Fibroblast of skin of abdomen (primary cell): ENCODE results near the gene DLG1.
"Not testable (repeated sequence)": the region's sequence is repeated elsewhere in the genome, so short reads cannot be mapped to it uniquely, and the experiment has no call there.

ENCODE experiments used
- DNase-seq: peaks from one replicate; pipeline ENCODE4 v3.0.0-alpha.2; 2013

Gene DLG1

DNA sequence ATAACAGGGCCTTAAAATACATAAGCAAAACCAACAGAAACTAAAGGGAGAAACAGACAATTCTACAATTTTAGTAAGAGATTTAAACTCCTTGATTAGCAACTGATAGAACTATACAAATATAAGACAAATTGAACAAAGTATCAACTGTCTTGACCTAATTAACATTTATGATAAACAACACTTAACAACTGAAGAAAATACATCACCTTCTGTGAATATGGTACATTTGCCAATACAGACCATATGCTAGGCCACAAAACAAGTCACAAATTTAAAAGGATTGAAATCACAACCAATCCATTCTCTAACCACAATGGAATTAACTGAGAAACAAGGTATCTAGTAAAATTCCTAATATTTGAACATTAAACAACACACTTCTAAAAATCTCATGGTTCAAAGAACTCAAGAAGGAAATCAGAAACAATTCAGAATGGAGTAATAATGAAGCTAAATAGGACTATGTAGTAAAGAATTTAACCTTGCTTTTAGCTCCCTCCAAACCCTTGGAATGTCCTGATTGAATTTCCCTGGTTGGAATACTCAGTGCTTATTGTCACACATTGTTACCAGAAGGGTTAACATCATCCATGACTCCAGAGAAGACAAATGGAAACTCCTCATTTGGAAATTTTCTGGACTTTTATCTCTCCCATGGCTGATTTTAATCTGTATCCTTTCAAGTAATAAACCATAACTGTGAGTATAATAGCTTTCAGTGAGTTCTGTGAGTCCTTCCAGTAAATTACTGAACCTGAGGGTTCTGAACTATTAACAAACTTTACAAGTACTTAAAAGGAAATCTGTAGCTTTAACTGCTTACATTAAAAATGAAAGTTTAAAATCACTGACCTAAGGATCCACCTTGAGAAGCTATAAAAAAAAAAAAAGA is 88.8 kb downstream of the DLG1 start:
- no peak for DNase-seq

DNA sequence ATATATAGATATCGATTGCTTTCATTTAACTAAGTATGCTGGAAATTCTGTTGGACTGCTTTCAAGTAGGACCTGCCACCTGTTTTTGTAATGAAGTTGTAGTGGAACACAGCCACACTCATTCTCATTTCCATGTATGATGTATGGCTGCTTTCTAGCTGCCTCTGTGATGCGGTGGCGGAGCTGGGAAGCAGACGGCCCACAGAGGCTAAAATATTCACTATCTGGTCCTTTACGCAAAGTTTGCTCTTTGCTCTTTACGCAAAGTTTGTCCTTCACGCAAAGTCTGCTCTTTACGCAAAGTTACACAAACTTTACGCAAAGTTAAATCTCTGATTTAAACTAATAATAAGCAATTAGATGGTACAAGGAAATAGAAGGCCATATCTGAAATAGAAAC is 91.5 kb downstream of the DLG1 start:
- DNase-seq: no peak

DNA sequence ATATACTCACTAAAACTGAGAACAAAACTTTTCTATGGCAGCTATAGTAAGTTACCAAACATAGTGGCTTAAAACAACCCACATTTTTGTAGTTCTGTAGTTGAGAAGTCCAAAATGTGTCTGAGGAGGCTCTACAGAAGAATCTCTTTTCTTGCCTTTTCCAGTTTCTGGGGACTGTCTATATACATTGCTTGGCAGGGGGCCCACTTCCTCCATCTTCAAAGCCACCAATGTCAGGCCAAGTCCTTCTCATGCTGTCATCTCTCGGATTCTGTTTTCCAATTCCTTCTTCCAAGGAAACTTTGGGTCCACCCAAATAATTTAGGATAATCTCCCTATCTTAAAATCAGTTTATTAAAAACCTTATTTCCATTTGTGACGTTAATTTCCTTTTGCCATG is 92.7 kb downstream of the DLG1 start:
- DNase-seq: no peak

DNA sequence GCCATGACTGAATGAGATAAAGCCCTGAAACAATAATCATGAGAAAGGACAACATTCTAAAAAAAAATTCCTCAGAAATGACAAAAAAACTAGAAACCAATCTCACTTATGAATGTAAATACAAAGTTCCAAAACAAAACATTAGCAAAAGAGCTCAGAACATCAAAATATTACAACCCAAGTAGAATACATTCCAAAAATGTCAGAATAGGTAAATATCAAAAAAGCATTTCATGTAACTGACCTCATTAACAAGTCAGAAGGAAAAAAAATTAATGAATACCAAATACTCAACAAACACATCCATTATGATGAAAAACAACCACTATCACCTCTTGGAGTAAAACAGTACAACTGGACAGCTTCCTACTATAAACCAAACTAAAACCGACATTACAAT is 93.1 kb downstream of the DLG1 start:
- no peak for DNase-seq

DNA sequence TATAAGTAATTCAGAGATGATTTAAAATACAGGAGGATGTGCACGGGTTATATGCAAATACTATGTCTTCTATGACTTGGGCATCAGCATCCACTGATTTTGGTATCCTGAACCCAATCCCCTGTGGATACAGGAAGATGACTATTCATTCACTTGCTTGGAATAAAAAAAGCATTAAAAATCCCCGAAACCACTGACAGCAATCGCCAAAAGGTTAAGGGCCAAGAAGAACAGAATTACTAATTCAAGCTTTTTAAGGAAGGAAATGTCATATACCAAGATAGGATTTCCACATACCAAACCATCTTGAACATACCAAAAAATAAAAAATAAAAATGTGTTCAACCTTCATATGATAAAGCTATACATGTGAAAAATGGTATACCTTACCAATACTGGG is 93.7 kb downstream of the DLG1 start:
- no peak for DNase-seq

DNA sequence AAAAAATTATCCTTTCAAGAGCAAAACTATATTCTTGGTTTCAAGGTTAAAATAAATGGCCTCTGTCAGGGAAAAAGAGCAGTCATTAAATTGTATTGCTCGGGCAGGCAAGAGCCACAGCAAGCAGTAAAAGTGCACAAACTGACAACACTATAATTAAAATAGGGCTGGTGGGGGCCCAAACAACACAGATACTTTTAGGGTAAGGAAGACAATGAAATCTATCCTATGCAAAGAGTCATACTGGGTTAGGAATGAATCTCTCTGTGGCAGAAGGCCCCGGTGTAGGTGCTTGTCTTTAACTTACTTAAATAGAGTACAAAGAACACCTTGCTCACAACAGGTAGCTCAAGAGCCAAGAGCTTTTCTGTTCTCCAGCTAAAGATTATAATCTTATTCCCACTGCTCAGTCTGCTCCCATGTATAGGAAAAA is 94.7 kb downstream of the DLG1 start:
- no peak for DNase-seq

DNA sequence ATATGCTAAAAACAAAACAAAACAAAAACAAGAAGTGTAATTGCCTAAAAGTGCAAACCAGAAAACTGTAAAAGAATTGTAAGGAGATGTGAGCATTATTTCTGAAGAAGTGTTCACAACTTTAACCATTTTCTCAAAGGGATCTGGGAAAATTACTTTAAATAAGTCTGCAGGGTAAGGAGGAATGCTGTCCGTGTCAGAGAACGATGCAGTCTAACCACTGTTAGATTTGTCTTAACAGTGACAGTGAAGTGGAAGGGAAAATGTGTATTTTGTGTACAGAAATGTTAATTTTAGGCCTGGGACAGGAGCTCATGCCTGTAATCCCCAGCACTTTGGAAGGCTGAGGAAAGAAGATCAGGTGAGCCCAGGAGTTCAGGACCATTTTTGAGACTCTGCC is 95.7 kb downstream of the DLG1 start:
- no peak for DNase-seq

DNA sequence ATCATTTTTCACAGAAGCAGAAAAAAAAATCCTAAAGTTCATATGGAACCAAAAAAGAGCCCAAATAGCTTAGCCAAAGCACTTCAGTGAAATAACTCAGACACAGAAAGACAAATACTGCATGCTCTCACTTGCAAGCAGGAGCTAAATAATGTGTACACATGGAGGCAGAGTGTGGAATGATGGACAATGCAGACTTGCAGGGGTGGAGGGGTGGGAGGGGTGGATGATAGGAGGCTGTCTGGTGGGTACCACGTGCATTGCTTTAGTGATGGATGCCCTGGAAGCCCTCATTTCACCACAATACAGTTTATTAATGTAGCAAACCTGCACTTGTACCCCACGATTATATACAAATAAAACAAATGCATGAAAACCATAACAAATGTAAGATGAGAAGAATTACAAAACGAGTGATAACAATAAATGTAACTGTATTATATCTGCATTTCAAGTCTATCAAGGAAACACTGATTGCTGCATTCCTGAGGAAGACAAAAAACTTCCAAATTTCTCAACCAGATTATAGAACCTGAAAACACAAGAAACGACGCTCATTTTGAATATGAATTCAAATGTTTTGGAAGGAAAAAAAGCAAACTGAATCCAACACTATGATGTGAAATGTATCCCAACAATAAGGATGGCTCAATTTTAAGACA is 96.5 kb downstream of the DLG1 start:
- no peak for DNase-seq

DNA sequence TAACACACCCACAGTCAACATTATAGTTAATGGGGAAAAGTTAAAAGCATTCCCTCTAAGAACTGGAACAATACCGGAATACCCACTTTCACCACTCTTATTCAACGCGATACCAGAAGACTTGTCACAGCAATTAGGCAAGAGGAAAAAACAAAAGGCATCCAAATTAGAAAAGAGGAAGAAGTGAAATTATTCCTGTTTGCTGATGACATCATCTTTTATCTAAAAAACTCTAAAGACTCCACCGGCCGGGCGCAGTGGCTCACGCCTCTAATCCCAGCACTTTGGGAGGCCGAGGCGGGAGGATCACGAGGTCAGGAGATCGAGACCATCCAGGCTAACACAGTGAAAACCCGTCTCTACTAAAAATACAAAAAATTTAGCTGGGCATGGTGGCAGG is 97.6 kb downstream of the DLG1 start:
- DNase-seq: not testable (repeated sequence)

DNA sequence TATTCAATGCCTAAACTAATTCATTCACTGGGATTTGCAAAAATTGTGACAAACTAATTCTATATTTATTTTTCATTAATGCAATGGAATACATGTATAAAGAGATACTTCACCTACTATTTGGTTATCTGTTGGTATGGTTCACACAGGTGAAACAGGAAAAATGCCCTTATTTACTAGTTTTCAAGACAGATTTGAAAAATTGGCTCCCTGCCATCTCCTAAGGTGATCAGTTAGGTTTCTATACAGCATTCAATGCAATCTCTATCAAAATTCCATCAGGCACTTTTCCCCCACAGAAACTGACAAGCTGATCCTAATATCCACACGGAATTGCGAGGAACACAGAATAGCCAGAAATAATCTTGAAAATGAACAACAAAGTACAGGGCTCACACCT is 101.1 kb downstream of the DLG1 start:
- no peak for DNase-seq

DNA sequence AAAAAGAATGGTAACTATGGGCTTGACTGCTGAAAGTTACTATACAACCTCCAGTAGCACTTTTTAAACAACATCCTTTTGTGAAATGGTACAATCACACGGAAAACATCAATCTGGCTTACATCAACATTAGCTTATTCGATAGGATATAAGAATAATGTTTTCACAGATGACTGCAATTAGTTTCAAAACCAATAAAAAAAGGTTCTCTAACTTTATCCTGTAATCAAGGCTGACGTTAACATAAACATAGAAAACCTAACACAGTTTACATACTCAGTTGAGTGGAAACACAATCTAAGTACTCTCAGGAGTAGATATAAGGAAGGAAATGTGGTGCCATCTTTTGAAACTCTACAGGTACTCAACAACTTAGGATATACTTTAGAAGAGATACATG is 102.2 kb downstream of the DLG1 start:
- no peak for DNase-seq

DNA sequence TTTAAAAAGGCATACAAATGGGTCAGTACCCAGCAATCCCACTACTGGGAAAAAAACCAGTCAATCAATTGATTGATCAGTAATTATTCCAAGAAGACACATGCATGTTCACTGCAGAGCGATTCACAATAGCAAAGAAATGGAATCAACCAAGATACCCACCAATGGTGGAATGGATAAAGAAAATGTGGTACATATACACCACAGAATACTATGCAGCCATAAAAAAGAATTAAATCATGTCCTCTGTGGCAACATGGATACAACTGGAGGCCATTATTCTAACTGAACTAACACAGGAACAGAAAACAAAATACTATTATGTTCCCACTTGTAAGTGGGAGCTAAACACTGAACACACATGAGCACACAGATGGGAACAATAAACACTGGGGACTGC is 103.1 kb downstream of the DLG1 start:
- DNase-seq: no peak

DNA sequence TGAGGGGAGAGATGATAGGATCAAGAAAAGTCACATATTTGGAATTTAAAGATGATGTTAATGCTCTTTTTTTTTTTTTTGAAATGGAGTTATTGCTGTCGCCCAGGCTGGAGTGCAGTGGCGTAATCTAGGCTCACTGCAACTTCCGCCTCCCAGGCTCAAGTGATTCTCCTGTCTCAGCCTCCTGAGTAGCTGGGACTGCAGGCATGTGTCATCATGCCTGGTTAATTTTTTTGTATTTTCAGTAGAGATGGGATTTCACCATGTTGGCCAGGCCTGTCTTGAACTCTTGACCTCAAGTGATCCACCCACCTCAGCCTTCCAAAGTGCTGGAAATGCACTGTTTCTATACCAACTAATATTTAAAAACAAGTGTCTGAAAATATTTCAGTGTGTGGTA is 104.7 kb downstream of the DLG1 start:
- DNase-seq: not testable (repeated sequence)

DNA sequence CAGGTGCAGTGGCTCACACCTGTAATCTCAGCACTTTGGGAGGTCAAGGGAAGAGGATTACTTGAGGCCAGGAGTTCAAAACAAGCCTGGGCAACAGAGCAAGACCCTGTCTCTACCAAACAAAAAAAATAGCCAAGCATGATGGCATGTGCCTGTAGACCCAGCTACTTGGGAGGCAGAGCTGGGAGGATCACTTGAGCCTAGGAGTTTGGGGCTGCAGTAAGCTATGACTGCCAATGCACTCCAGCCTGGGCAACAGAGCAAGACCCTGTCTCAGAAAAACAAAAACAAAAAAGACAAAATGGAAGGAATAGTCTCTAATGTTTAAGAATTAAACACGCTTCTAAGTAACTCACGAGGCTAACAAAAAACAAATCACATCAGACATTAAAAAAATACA is 106.5 kb downstream of the DLG1 start:
- DNase-seq: no peak

DNA sequence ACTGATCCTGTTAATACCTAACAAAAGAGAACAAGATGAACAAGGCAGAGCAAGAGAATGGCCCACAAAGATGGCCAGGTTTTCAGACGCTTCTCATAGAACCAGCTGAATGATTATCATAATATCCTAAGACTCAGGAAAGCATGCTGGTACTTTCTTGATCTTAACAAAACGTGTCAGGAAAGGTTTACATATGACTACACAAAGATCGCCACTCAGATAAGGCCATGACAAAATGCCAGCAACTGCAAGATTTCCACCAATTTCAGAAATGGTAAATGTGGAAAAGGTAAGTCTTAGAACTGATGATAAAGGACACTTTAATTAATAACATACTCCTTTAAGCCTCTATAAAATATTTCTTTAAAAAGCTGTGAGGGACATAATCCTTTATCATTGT is 108.8 kb downstream of the DLG1 start:
- DNase-seq: no peak

DNA sequence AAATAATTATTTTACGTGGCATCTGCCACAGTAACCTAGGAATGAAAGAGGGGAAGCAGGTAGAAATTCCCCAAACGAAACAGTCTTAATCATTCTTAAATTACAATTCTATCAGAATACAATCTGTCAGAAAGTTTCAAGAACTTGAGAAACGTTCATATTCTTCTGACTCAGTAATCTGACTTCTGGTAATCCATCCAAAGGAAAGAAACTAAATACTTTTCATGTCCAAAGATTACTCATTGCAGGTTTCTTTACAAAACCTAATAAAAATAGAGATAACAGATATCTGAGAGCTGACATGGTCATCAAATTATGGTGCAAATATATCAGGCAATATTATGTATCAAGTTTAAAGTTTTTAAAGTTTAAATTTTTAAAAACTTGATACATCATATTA is 109.4 kb downstream of the DLG1 start:
- DNase-seq: no peak

DNA sequence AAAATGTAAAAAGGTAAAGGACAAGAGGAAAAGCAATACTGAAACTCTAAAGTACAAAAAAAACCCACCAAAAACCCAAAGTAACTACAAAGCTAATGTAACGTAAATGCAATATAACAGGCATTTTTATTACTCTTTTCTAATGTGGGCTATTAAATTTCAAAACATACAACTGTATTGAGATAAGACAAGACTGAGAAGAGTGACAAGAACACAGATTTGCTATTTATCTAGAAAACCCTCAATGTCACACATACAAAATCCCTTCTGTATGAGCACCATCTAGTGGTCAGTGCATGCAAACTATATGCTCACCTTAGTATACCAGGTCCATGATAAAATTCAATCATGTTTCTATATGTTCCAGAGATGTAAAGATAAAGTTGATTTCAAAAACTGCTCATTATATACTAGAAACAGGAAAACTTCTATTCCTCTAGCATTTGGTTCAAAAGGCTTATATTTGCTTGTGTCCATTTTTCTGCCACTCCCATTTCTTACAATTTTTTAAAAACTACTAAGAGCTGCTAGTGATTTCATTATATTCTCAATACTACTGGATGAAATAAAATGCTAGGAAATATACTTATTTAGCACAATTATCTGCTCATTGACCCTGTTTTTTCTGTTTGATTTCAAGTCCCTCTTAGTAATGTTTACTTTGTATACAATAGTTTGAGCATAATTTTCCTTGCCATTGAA is 111.4 kb downstream of the DLG1 start:
- DNase-seq: peak; percentile 53

DNA sequence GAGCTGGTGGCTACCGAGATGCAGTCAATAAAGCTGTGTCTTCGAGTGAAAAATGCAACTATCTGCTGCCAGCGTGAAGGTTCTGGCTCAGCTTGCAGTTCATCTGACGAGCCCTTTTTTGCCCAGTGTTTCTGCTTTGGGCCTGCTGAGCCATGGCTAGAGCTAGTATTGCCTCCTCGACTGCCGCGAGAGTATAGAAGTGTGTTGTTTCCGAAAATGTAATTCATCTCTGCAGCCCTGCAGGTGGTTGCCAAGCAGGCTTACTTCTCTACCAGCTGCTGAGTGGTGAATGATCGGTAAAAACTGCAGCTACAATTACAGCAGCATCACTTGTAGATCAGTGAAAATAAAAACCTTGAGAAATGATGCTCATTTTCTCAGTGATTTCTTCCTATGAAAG is 114.8 kb downstream of the DLG1 start:
- no peak for DNase-seq

DNA sequence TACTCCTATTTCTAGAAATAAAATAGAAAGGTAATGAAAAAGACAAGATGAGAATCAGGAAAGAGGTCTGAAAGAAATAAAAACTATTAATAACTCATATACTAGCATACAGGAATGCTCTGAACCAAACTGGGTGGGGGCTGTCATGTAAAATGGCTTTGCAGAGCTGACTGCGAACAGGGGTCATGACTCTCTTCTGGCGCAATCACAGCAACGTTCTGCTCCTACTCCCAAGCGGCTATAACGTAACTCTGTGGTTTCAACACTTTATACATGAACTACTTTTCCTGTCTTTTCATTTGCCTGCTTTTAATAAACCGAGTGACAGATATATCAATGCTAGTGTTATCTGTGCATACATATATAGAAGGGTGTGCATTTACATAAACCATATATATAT is 116.7 kb downstream of the DLG1 start:
- DNase-seq: peak; percentile 58

DNA sequence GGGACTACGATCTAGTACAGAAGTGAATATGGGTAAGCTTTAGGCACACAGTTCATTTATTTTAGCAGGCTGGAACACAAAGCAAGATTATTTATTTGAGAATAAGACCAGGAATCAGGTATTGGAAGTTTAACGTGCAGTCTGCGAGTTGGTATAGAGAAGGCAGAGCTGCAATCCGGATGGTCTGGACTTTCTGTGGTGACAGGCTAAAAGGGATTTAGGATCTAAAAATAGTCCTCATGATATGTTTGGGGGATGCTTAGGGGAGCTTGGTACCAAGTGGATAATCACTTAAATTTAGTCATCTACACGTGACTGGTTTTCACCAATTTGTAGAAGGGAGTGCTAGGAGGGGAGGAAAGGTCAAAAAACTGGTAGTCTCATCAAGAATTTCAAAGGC is 119.4 kb downstream of the DLG1 start:
- no peak for DNase-seq

DNA sequence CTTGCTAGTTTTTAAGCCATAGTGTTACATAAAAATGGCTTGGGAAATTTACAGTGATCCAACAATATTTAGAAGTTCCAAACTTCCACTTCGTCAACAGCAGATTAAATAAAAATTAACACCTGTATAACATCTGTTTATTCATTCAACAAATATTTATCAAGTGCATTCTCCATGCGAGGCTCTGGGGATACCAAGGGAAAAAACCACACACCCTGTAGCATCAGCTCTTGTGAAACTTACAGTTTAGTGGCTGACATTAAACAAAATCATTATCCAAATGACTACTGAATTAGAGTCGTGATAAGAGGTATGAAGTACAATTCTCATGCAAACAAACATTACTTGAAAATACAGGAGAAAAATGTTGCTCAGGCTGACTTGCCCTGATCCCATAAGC is 122.9 kb downstream of the DLG1 start:
- DNase-seq: no peak

DNA sequence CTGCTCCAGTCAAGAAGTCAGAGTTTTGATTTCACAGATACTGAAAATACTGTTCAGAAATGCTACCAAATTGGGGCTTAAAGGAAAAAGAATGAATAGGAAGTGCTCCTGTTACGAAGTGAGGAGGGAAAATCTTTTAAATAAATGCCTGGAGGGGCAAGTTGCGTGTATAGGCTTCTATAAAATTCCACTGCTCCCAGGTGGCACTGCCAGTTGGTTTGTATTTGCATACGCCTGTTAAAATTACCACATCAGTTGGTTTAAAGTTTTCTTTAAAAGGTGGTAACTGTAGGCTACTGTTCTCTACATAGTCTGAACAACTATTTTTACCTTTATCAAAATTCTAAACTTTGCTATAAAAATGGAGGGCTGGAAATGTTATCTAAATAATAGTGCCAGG is 123.5 kb downstream of the DLG1 start:
- no peak for DNase-seq

DNA sequence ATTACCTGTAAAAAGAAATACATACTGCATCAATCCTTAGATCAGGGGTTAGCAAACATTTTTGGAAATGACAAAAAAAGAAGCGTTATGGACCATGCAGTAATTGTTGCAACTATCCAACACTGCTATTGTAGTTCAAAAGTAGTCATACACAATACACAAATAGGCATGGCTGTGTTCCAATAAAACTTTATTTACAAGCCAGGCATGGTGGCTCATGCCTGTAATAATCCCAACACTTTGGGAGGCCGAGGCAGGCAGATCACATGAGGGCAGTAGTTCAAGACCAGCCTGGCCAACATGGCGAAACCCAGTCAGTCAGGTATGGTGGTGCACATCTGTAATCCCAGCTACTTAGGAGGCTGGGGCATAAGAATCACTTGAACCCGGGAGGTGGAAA is 124.8 kb downstream of the DLG1 start:
- DNase-seq: no peak
